Hepatocyte (in vitro differentiated cells): Measurements from ENCODE around the gene GEMIN4.

Source experiments
- CTCF ChIP-seq: fragments of 200-600 bp; sonication (generic); IDR thresholded peaks from 2 replicates; pipeline ENCODE4 v1.5.1; 2016; ENCODE audit warnings: antibody characterized with exemption, mild to moderate bottlenecking; ENCODE audit not compliant: poor library complexity
- EZH2 ChIP-seq: fragments of 200-600 bp; sonication (generic); IDR thresholded peaks from 2 replicates; pipeline ENCODE4 v1.6.1; 2016; ENCODE audit warnings: antibody characterized with exemption, mild to moderate bottlenecking, borderline replicate concordance
- EZH2phosphoT487 ChIP-seq: fragments of 200-600 bp; sonication (generic); IDR thresholded peaks from one replicate; pipeline ENCODE4 v1.6.1; 2018; ENCODE audit warnings: antibody characterized with exemption, mild to moderate bottlenecking, low read depth, moderate library complexity; ENCODE audit not compliant: unreplicated experiment, severe bottlenecking

GRCh38 chr17:705011-705410 is 47.1 kb downstream of the GEMIN4 start:
- TF ChIP-seq EZH2 (no peak), CTCF (no peak), EZH2phosphoT487 (no peak)
